ENCODE results near the gene ZBTB1.
"Not testable (repeated sequence)": the region's sequence is repeated elsewhere in the genome, so short reads cannot be mapped to it uniquely, and the experiment has no call there.

Gene ZBTB1

GRCh38 chr14:64531567-64531966 is 27.0 kb downstream of the ZBTB1 start:
- DNase-seq (ENCODE audit: low read depth), result no peak

- no peak for DNase-seq (ENCODE audit: low read depth)
These were observed 32.1 kb downstream of the ZBTB1 start for GRCh38 chr14:64536488-64537245.

GRCh38 chr14:64540208-64541202 is 35.9 kb downstream of the ZBTB1 start, which contains the start of gene HSPA2:
Gene HSPA2 (plus strand): TSS chr14:64540741. CDS start chr14:64540850, 109 bp downstream.
- DNase-seq (ENCODE audit: low read depth), result peak; percentile 94

- no peak for DNase-seq (ENCODE audit: low read depth)
These were observed 36.8 kb downstream of the ZBTB1 start for GRCh38 chr14:64541261-64541971.

- no peak for DNase-seq (ENCODE audit: low read depth)
These were observed 37.6 kb downstream of the ZBTB1 start for GRCh38 chr14:64541972-64542835.

- DNase-seq (ENCODE audit: low read depth), result no peak
These were observed 38.2 kb downstream of the ZBTB1 start for GRCh38 chr14:64542836-64543201.

- DNase-seq (ENCODE audit: low read depth), result no peak
These were observed 40.2 kb downstream of the ZBTB1 start for GRCh38 chr14:64544607-64545312.

GRCh38 chr14:64549016-64549415 is 44.4 kb downstream of the ZBTB1 start:
- no peak for DNase-seq (ENCODE audit: low read depth)

- DNase-seq (ENCODE audit: low read depth), result no peak
These were observed 45.4 kb downstream of the ZBTB1 start, which contains the start of gene PPP1R36 for GRCh38 chr14:64549791-64550620. Gene PPP1R36 (plus strand): TSS chr14:64549961. CDS start chr14:64549998, 37 bp downstream.

GRCh38 chr14:64550621-64551333 is 46.2 kb downstream of the ZBTB1 start:
- no peak for DNase-seq (ENCODE audit: low read depth)

- no peak for DNase-seq (ENCODE audit: low read depth)
These were observed 50.0 kb downstream of the ZBTB1 start for GRCh38 chr14:64554556-64554955.

- no peak for DNase-seq (ENCODE audit: low read depth)
These were observed 52.0 kb downstream of the ZBTB1 start for GRCh38 chr14:64556526-64556925.

- not testable (repeated sequence) for DNase-seq (ENCODE audit: low read depth)
These were observed 53.6 kb downstream of the ZBTB1 start for GRCh38 chr14:64558216-64558615.

- DNase-seq (ENCODE audit: low read depth), result no peak
These were observed 57.1 kb downstream of the ZBTB1 start for GRCh38 chr14:64561631-64562030.

- DNase-seq (ENCODE audit: low read depth), result no peak
These were observed 57.9 kb downstream of the ZBTB1 start for GRCh38 chr14:64562436-64562835.

GRCh38 chr14:64563696-64564095 is 59.1 kb downstream of the ZBTB1 start:
- DNase-seq (ENCODE audit: low read depth), result no peak

- DNase-seq (ENCODE audit: low read depth), result no peak
These were observed 62.1 kb downstream of the ZBTB1 start for GRCh38 chr14:64566651-64567122.

- peak; percentile 23 for DNase-seq (ENCODE audit: low read depth)
These were observed 64.6 kb downstream of the ZBTB1 start for GRCh38 chr14:64569138-64569631.

GRCh38 chr14:64569646-64570045 is 65.1 kb downstream of the ZBTB1 start:
- DNase-seq (ENCODE audit: low read depth), result not testable (repeated sequence)

Data from non-pigmented ciliary epithelial cell (primary cell).